H1 (cell line): ENCODE data around the gene SLC12A8. TPM values are rescaled to one million over a fixed set of nuclear protein-coding genes. Genes with fewer than 3 reads are reported as not detected.

Source experiments
- ASH2L ChIP-seq: fragments of 200-600, 300-600 bp; sonication (generic); IDR thresholded peaks from one replicate; pipeline ENCODE4 v1.7.1; 2017; ENCODE audit warnings: low read length
- EP300 ChIP-seq, 2 experiments: IDR thresholded peaks; 1 replicate in 1 of 2; 2 replicates in 1 of 2; pipeline ENCODE4 v1.6.1; 2011 to 2012; ENCODE audit warnings: low read depth in 2 of 2, low read length in 2 of 2, mild to moderate bottlenecking in 2 of 2, borderline replicate concordance in 1 of 2, inconsistent platforms in 1 of 2, moderate library complexity in 1 of 2
- EZH2 ChIP-seq: fragments of 200-600 bp; sonication (generic); IDR thresholded peaks from 2 replicates; pipeline ENCODE4 v1.7.1; 2012; ENCODE audit warnings: low read depth, mild to moderate bottlenecking, moderate library complexity, low read length, inconsistent platforms; ENCODE audit not compliant: severe bottlenecking
- KDM1A ChIP-seq: fragments of 200-600, 300-600 bp; sonication (generic); IDR thresholded peaks from 2 replicates; pipeline ENCODE4 v1.7.1; 2016; ENCODE audit warnings: mild to moderate bottlenecking, low read length, borderline replicate concordance
- RBBP5 ChIP-seq: IDR thresholded peaks from 2 replicates; pipeline ENCODE4 v1.7.1; 2012; ENCODE audit warnings: low read depth, mild to moderate bottlenecking, inconsistent platforms, low read length, moderate library complexity, borderline replicate concordance
- RXRA ChIP-seq: IDR thresholded peaks from 2 replicates; pipeline ENCODE4 v1.6.1; 2011; ENCODE audit warnings: low read depth, mild to moderate bottlenecking, low read length, moderate library complexity; ENCODE audit not compliant: insufficient read depth
- TBP ChIP-seq: IDR thresholded peaks from 2 replicates; pipeline ENCODE4 v1.6.1; 2011; ENCODE audit warnings: low read depth, low read length, improper control_type of control experiment
- ZNF274 ChIP-seq: IDR thresholded peaks from 2 replicates; pipeline ENCODE4 v1.7.0; 2012; ENCODE audit warnings: low read length, borderline replicate concordance; ENCODE audit errors: extremely low read depth
- polyA plus RNA-seq, 7 experiments: library from polyadenylated mRNA; depleted of rRNA in 3 of 7; stranded (reverse) in 5 of 7; unstranded in 2 of 7; fragments of >200 nt in 5 of 7; fragments of 200-250 nt in 2 of 7; gene quantifications; 1 replicate in 5 of 7; 2 replicates in 1 of 7; 4 replicates in 1 of 7; pipeline versions ENCODE4 v1.2.1 to v1.2.3, GENCODE V29; 2011 to 2013; ENCODE audit warnings: missing spikeins in 2 of 7, mixed read lengths in 2 of 7
- total RNA-seq: library from RNA; stranded (reverse); fragmentation: NEBNext Ultra II Directional; extraction: Animal tissue kit (Norgen Biotek cat#: 25700); gene quantifications from 2 replicates; pipeline ENCODE4 v1.2.1, GENCODE V29; 2021
- TF ChIP-seq, protein P1 (sequence below): IDR thresholded peaks from 2 replicates; pipeline ENCODE4 v1.6.1; 2012; ENCODE audit warnings: low read length, inconsistent platforms

Gene SLC12A8
- total and polyA plus RNA-seq, 2 of the 8 experiments (the other 6 are each of a cell fraction or from before 2014, with no cell fraction given) = 13.7 to 14.4 TPM

DNA sequence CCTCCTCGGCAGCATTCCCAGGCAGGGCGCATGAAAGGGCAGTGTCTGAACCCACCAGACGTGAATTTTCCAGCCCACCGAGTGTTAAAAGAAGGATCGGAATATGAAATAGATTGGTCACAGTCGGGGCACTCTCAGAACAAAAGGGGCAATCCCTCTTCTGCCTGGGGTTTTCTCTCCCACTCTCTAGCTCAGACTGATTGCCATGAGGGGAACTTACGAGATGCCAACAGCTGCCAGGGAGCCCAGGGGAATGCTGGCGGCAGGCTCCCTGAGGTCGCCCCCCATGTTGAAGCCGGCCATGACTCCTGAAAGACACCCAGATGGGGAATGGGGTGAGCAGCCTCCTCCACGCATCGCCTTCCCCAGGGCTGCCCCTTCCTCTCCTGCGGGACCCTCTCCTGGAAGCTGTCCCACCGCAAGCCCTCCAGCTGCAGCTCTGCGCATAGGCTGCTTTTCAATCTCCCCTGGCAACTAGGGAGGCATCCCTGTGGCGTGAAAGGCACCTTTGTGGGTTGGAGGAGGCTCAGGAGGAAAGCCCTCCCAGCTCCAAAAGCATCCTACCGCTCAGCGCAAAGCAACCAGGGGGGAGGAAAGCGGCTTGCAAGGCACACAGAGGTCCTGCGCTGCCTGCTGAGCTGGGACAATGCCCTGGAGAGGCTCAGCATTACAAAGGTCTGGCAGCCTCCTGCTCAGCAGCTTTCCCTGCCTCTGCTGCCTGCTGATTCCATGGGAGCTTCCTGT lies 92.0 kb downstream of the SLC12A8 start (continued):
- TF ChIP-seq ASH2L = peak; percentile 49
- TF ChIP-seq TBP = no peak
- no peak for TF ChIP-seq EP300 (IDR thresholded peaks at IDR 0.05; ENCODE audit: borderline replicate concordance in 1 of 2, low read depth in 2 of 2, low read length in 2 of 2)
- TF ChIP-seq ZNF274 = no peak
- TF ChIP-seq KDM1A = no peak
- TF ChIP-seq RBBP5 = peak; percentile 82
- TF ChIP-seq RXRA = 0 out of 2 replicates have a peak, but pooled peaks have one; percentile 60
- TF ChIP-seq EZH2 = no peak
- TF ChIP-seq, protein P1, sequence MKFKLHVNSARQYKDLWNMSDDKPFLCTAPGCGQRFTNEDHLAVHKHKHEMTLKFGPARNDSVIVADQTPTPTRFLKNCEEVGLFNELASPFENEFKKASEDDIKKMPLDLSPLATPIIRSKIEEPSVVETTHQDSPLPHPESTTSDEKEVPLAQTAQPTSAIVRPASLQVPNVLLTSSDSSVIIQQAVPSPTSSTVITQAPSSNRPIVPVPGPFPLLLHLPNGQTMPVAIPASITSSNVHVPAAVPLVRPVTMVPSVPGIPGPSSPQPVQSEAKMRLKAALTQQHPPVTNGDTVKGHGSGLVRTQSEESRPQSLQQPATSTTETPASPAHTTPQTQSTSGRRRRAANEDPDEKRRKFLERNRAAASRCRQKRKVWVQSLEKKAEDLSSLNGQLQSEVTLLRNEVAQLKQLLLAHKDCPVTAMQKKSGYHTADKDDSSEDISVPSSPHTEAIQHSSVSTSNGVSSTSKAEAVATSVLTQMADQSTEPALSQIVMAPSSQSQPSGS = peak; percentile 65; the same call in 1 of the 2 replicates
